Fibroblast of lung (primary cell): ENCODE results near the gene FZD8. TPM values are rescaled to one million over a fixed set of nuclear protein-coding genes. Genes with fewer than 3 reads are reported as not detected.
"Not testable (repeated sequence)": the region's sequence is repeated elsewhere in the genome, so short reads cannot be mapped to it uniquely, and the experiment has no call there.

ENCODE experiments used
- DNase-seq, 2 donors: peaks; one replicate each; pipeline versions ENCODE4 v3.0.0 to v3.0.0-alpha.2; 2010; ENCODE audit warnings: low read depth in 2 of 2
- H2AFZ ChIP-seq: 2 replicates; pipeline ENCODE4 v1.5.1; 2012; ENCODE audit warnings: low read length, control low read depth, inconsistent platforms
- H3K27ac ChIP-seq: 2 replicates; pipeline ENCODE4 v1.5.1; 2011; ENCODE audit warnings: low read length, control low read depth; ENCODE audit not compliant: insufficient read depth
- H3K27me3 ChIP-seq: 2 replicates; pipeline ENCODE4 v1.5.1; 2011; ENCODE audit warnings: mild to moderate bottlenecking, low read length; ENCODE audit not compliant: control insufficient read depth, insufficient read depth
- H3K36me3 ChIP-seq: 2 replicates; pipeline ENCODE4 v1.5.1; 2011; ENCODE audit warnings: low read length; ENCODE audit not compliant: control insufficient read depth, insufficient read depth
- H3K4me1 ChIP-seq: 2 replicates; pipeline ENCODE4 v1.5.1; 2011; ENCODE audit warnings: low read length; ENCODE audit not compliant: control insufficient read depth, insufficient read depth; ENCODE audit errors: extremely low read depth
- H3K4me2 ChIP-seq: 2 replicates; pipeline ENCODE4 v1.5.1; 2011; ENCODE audit warnings: low read length, control low read depth; ENCODE audit not compliant: insufficient read depth; ENCODE audit errors: extremely low read depth
- H3K4me3 ChIP-seq, 4 experiments: fragments of 200-600 bp in 1 of 4; sonication (generic) in 1 of 4; replicated peaks in 1 of 4; 2 replicates each; pipeline ENCODE4 v1.5.1; 2011 to 2016; ENCODE audit warnings: low read length in 4 of 4, low read depth in 3 of 4, mild to moderate bottlenecking in 3 of 4, control low read depth in 2 of 4, inconsistent platforms in 1 of 4, mixed read lengths in 1 of 4; ENCODE audit not compliant: insufficient read depth in 1 of 4; ENCODE audit errors: control extremely low read depth in 1 of 4
- H3K79me2 ChIP-seq: 2 replicates; pipeline ENCODE4 v1.5.1; 2012; ENCODE audit warnings: mild to moderate bottlenecking, low read length, inconsistent platforms; ENCODE audit not compliant: control insufficient read depth, insufficient read depth
- H3K9ac ChIP-seq: 2 replicates; pipeline ENCODE4 v1.5.1; 2011; ENCODE audit warnings: mild to moderate bottlenecking, low read length, control low read depth; ENCODE audit not compliant: insufficient read depth
- H3K9me3 ChIP-seq: 2 replicates; pipeline ENCODE4 v1.5.1; 2012; ENCODE audit warnings: low read depth, low read length; ENCODE audit not compliant: control insufficient read depth, insufficient read depth
- H4K20me1 ChIP-seq: 2 replicates; pipeline ENCODE4 v1.5.1; 2011; ENCODE audit warnings: low read length; ENCODE audit not compliant: control insufficient read depth, insufficient read depth; ENCODE audit errors: extremely low read depth
- CTCF ChIP-seq, 2 donors: IDR thresholded peaks in 1 of 2; conservative IDR thresholded peaks in 1 of 2; 1 replicate in 1 of 2; 2 replicates in 1 of 2; pipeline ENCODE4 v1.5.1; 2011 to 2012; ENCODE audit warnings: low read length in 2 of 2, control low read depth in 1 of 2, inconsistent platforms in 1 of 2, low read depth in 1 of 2, mild to moderate bottlenecking in 1 of 2
- EZH2 ChIP-seq: IDR thresholded peaks from 2 replicates; pipeline ENCODE4 v1.5.1; 2012; ENCODE audit warnings: low read length, control low read depth, mild to moderate bottlenecking; ENCODE audit errors: missing control alignments
- polyA plus RNA-seq, 2 donors: library from polyadenylated mRNA; depleted of rRNA in 1 of 2; stranded (reverse) in 1 of 2; unstranded in 1 of 2; fragments of >200 nt; gene quantifications; 2 replicates each; pipeline ENCODE4 v1.2.1, GENCODE V29; 2011 to 2012; ENCODE audit warnings: missing spikeins in 1 of 2
- total RNA-seq: library from RNA; depleted of rRNA; stranded (reverse); fragments of >200 nt; gene quantifications from 2 replicates; pipeline ENCODE4 v1.2.1, GENCODE V29; 2014

FZD8 gene
- total and polyA plus RNA-seq, 2 donors (not counting 1 experiment from before 2014, with no cell fraction given) = 0.12 to 0.66 TPM

- H3K4me2 ChIP-seq = no peak overlapping the region
- no peak overlapping the region for H3K27ac ChIP-seq
- no peaks in the 10 kb centered on the region for H3K36me3 ChIP-seq
- no peaks in the 10 kb centered on the region for H3K9me3 ChIP-seq
- TF ChIP-seq CTCF (conservative IDR thresholded peaks at IDR 0.05 in 1 of 2, IDR thresholded peaks at IDR 0.05 in 1 of 2; ENCODE audit: low read depth in 1 of 2, low read length in 2 of 2) (no peak), EZH2 (no peak)
- H2AFZ ChIP-seq = no peak overlapping the region
- no peaks in the 10 kb centered on the region for H4K20me1 ChIP-seq
- no peak overlapping the region for H3K9ac ChIP-seq
- H3K4me3 ChIP-seq = no peak overlapping the region
- H3K27me3 ChIP-seq = no peaks in the 10 kb centered on the region
- H3K4me1 ChIP-seq = no peaks in the 10 kb centered on the region
- H3K79me2 ChIP-seq = no peaks in the 10 kb centered on the region
- no peak for DNase-seq
Observed at GRCh38 chr10:35690534-35690933, 48.4 kb upstream of the FZD8 start.

GRCh38 chr10:35685858-35686257, 43.8 kb upstream of the FZD8 start:
- not testable (repeated sequence) for DNase-seq, H3K4me2 ChIP-seq, H3K4me1 ChIP-seq, H3K9ac ChIP-seq, H3K4me3 ChIP-seq, H3K79me2 ChIP-seq, H3K9me3 ChIP-seq, H4K20me1 ChIP-seq, H3K27me3 ChIP-seq, H2AFZ ChIP-seq, H3K36me3 ChIP-seq, H3K27ac ChIP-seq

DNA sequence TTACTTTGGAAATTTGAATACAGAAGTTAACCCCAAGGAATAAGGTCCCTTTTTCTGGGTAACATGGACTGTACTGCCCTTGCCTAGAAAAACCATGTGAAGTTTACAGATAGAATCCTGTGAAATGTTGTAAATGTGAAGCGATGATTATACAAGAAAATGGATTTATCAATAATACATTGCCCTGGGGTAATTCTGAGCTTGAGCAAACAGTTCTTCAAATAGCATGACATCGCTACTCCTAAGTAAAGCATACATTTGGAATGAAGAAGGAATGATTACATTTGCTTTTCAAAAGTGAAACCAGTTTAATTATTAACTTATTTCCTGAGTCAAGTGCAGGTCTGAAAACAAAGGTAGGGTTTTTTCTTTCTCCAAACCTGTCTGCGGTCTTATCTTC, 43.3 kb upstream of the FZD8 start:
- Histone ChIP-seq H3K27ac (no peak overlapping the region), H3K27me3 (no peaks in the 10 kb centered on the region), H4K20me1 (no peaks in the 10 kb centered on the region), H3K4me2 (no peak overlapping the region), H3K36me3 (no peaks in the 10 kb centered on the region), H3K4me1 (no peaks in the 10 kb centered on the region), H3K9ac (no peak overlapping the region), H2AFZ (no peak overlapping the region), H3K79me2 (no peaks in the 10 kb centered on the region), H3K4me3 (no peak overlapping the region), H3K9me3 (no peaks in the 10 kb centered on the region)
- DNase-seq = no peak
- TF ChIP-seq EZH2 (no peak), CTCF (conservative IDR thresholded peaks at IDR 0.05 in 1 of 2, IDR thresholded peaks at IDR 0.05 in 1 of 2; ENCODE audit: low read depth in 1 of 2, low read length in 2 of 2) (no peak)
